Activated naive CD4-positive, alpha-beta T cell (primary cell): ENCODE results near the gene LRSAM1.

ENCODE experiments used
- DNase-seq, 4 experiments: peaks; one replicate each; lab custom pipeline; 2025; lab: John Stamatoyannopoulos, UW

Gene LRSAM1

GRCh38 chr9:127550751-127551150 lies 99.4 kb downstream of the LRSAM1 start:
- DNase-seq, result no peak
